Adrenal gland (tissue), 12 donors: Measurements from ENCODE around the gene NXPH3. TPM values are rescaled to one million over a fixed set of nuclear protein-coding genes. Genes with fewer than 3 reads are reported as not detected.

Experiments
- DNase-seq, 7 donors: peaks; one replicate each; pipeline ENCODE4 v3.0.0-alpha.2; 2019 to 2020
- H3K27ac ChIP-seq, 5 donors: fragments of 200-600 bp; sonication (generic) in 4 of 5; 1 replicate in 3 of 5; 2 replicates in 2 of 5; pipeline versions ENCODE4 v1.5.1 to v1.8.0; 2016 to 2020; ENCODE audit warnings: mild to moderate bottlenecking in 1 of 5
- H3K27me3 ChIP-seq: fragments of 200-600 bp; 2 replicates; pipeline ENCODE4 v1.8.0; 2021
- H3K36me3 ChIP-seq, 2 donors: fragments of 200-600 bp; replicated peaks in 1 of 2; 1 replicate in 1 of 2; 2 replicates in 1 of 2; pipeline versions ENCODE4 v1.5.1 to v1.8.0; 2018 to 2022
- H3K4me1 ChIP-seq, 2 donors: fragments of 200-600 bp; replicated peaks in 1 of 2; 1 replicate in 1 of 2; 2 replicates in 1 of 2; pipeline versions ENCODE4 v1.5.1 to v1.8.0; 2018 to 2021
- H3K4me3 ChIP-seq, 4 donors: fragments of 200-600 bp; sonication (generic) in 3 of 4; one replicate each; pipeline ENCODE4 v1.5.1; 2016 to 2018
- H3K9me3 ChIP-seq, 3 donors: fragments of 200-600 bp; sonication (generic) in 1 of 3; replicated peaks in 1 of 3; 1 replicate in 2 of 3; 2 replicates in 1 of 3; pipeline versions ENCODE4 v1.5.1 to v1.8.0; 2016 to 2021
- CTCF ChIP-seq, 6 experiments: fragments of 450-650 bp in 4 of 6; fragments of 200-600 bp in 2 of 6; sonication (generic) in 1 of 6; IDR thresholded peaks; 1 replicate in 5 of 6; 2 replicates in 1 of 6; pipeline versions ENCODE4 v1.5.1 to v1.8.0; 2016 to 2021; ENCODE audit warnings: antibody characterized with exemption in 6 of 6, mild to moderate bottlenecking in 2 of 6, moderate library complexity in 1 of 6
- POLR2A ChIP-seq, 2 donors: fragments of 450-650 bp; IDR thresholded peaks; one replicate each; pipeline ENCODE4 v1.6.1; 2017; ENCODE audit warnings: antibody characterized with exemption in 2 of 2, mild to moderate bottlenecking in 2 of 2, moderate library complexity in 1 of 2
- WGBS, 4 donors: extraction: QIAGEN DNeasy Blood & Tissue Kit in 2 of 4; methylation state at CpG; one replicate each; pipeline versions ENCODE4 v1.1.5 to v1.1.7; 2013 to 2017; 5-methylcytosine and 5-hydroxymethylcytosine counted together
- intact Hi-C, 2 donors: fragments of 100-400 bp; cut with DNase I; formaldehyde crosslinking; loops; one replicate each; pipeline versions ENCODE4 v1.14.1 to v1.15.0; 2022 to 2023
- polyA plus RNA-seq, 3 donors: library from polyadenylated mRNA; stranded (reverse); fragments of 200-250 nt in 2 of 3; fragments of 350-450 nt in 1 of 3; fragmentation: Illumina TruSeq in 1 of 3; extraction: RNeasy Lipid Tissue Mini Kit (QIAGEN cat#74804) in 1 of 3; gene quantifications; one replicate each; pipeline ENCODE4 v1.2.3, GENCODE V29; 2013 to 2014
- total RNA-seq, 9 donors: library from RNA; depleted of rRNA in 4 of 9; stranded (reverse); fragments of >200 nt in 4 of 9; fragments of 120-200 nt in 1 of 9; fragmentation: NEBNext Ultra II Directional in 1 of 9; extraction: Animal tissue kit (Norgen Biotek cat#: 25700) in 1 of 9; gene quantifications; one replicate each; pipeline versions ENCODE4 v1.1.0 to v1.2.4, GENCODE V29; 2013 to 2023
- donor health status: healthy with polysubstance abuse.
- donor health status: Bipolar disorder and iron deficiency.
- donor health status: DM: yes; HTN: yes; CAD: no.
- donor health status: DM: no; HTN: no; CAD: no.
- donor health status: DM: no; HTN: no; CAD: no.
- donor health status: DM: yes; HTN: yes; CAD: no.

NXPH3 gene
- total and polyA plus RNA-seq, 12 donors, result 0.30 to 6.1 (median 1.2) TPM

DNA sequence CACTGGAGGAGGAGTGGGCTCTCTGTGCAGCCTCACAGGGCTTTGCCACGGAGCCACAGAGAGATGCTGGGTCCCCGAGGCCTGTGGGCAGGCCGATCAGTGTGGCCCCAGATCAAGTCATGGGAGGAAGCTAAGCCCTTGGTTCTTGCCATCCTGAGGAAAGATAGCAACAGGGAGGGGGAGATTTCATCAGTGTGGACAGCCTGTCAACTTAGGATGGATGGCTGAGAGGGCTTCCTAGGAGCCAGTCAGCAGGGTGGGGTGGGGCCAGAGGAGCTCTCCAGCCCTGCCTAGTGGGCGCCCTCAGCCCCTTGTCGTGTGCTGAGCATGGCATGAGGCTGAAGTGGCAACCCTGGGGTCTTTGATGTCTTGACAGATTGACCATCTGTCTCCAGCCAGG, 3.9 kb downstream of the NXPH3 start:
- Histone ChIP-seq H3K27ac (no peak overlapping the region), H3K36me3 (no peaks in the 10 kb centered on the region), H3K27me3 (peaks cover 6% of the 10 kb centered on the region), H3K4me3 (no peak overlapping the region), H3K9me3 (no peaks in the 10 kb centered on the region), H3K4me1 (peaks cover 4 to 9% of the 10 kb centered on the region in 2 donors)
- intact Hi-C loops, result loop anchor here (10.0 kb wide), 2 partner anchors 275 to 415 kb away; partner anchors contain the start of gene DLX3 (in 1 of the 2)
- DNase-seq, result peak in 1 of 7 donors; percentile 9
- no peak for TF ChIP-seq POLR2A (IDR thresholded peaks at IDR 0.05)
- no peak for TF ChIP-seq CTCF (IDR thresholded peaks at IDR 0.05)
- 73 to 92% (median 91%) methylated on average over 2 to 5 of the region's 5 CpGs for WGBS, 4 donors

DNA sequence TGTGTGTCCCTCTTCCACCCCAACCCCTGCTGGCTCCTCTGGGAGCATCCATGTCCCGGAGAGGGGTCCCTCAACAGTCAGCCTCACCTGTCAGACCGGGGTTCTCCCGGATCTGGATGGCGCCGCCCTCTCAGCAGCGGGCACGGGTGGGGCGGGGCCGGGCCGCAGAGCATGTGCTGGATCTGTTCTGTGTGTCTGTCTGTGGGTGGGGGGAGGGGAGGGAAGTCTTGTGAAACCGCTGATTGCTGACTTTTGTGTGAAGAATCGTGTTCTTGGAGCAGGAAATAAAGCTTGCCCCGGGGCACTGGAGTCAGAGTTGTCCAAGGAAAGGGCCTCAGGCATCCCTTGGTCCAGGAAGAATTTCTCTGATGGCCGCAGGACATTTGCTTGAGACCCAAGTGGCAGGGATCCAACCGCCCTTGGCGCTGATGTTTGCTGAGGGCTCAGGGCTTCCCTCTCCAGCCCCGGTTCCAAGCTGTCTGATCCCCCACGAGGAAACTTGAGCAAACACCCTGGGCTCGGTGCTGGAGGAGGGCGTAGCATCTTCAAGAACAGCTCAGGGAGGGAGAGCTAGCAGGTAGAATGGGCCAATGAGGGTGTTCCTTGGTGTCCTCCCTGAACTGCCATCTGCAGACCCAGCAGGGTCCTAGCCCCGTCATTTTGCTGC, 4.5 kb downstream of the NXPH3 start:
- no peaks in the 10 kb centered on the region for H3K9me3 ChIP-seq

GRCh38 chr17:49580981-49581647, 5.4 kb downstream of the NXPH3 start:
- peaks cover 3% of the 10 kb centered on the region for H3K27me3 ChIP-seq
- intact Hi-C loops, result no loop called here
- no peak for TF ChIP-seq POLR2A (IDR thresholded peaks at IDR 0.05)
- no peak for TF ChIP-seq CTCF (IDR thresholded peaks at IDR 0.05)
- no peak for DNase-seq
- 81 to 92% (median 84%) methylated on average over 9 to 12 of the region's 12 CpGs for WGBS, 4 donors
- no peak overlapping the region for H3K27ac ChIP-seq
- no peaks in the 10 kb centered on the region for H3K9me3 ChIP-seq
- H3K36me3 ChIP-seq, result no peaks in the 10 kb centered on the region
- peaks cover 0 to 4% of the 10 kb centered on the region in 2 donors for H3K4me1 ChIP-seq
- no peak overlapping the region for H3K4me3 ChIP-seq

More for the DNA sequence above, 4.5 kb downstream of the NXPH3 start:
- H3K4me3 ChIP-seq, result no peak overlapping the region
- peak in 1 of 7 donors; percentile 11 for DNase-seq
- peaks cover 6% of the 10 kb centered on the region for H3K27me3 ChIP-seq
- peaks cover 4 to 7% of the 10 kb centered on the region in 2 donors for H3K4me1 ChIP-seq
- intact Hi-C loops, result no loop called here
- H3K27ac ChIP-seq, result no peak overlapping the region
- 85 to 93% (median 88%) methylated on average over 10 to 21 of the region's 21 CpGs for WGBS, 4 donors
- TF ChIP-seq CTCF (IDR thresholded peaks at IDR 0.05), result no peak
- no peak for TF ChIP-seq POLR2A (IDR thresholded peaks at IDR 0.05)
- no peaks in the 10 kb centered on the region for H3K36me3 ChIP-seq

DNA sequence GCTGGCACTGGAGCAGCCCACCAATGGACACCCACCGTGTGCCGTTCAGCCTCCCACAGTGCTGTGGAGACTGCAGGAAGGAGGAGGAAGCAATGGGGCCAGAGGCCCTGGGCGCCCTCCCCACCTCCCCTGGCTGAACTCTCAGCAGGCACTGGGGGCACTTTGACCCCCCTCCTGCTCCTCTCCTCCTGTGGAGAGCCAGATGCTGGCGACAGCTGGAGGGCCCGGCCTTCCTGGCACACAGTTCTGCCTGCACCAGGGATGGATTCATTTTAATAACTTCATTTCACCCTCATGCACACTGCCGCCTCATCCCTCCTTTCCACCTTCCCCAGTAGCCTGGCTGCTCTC, 6.0 kb downstream of the NXPH3 start:
- TF ChIP-seq CTCF (IDR thresholded peaks at IDR 0.05) (no peak), POLR2A (IDR thresholded peaks at IDR 0.05) (no peak)
- Histone ChIP-seq H3K9me3 (no peaks in the 10 kb centered on the region), H3K4me1 (no peaks in the 10 kb centered on the region), H3K36me3 (no peaks in the 10 kb centered on the region), H3K27ac (no peak overlapping the region), H3K4me3 (no peak overlapping the region), H3K27me3 (no peaks in the 10 kb centered on the region)
- DNase-seq, result no peak
- intact Hi-C loops, result no loop called here
- 76 to 84% (median 78%) methylated on average over 4 to 6 of the region's 6 CpGs for WGBS, 4 donors
